ENCODE measurements around the gene HOXA7.

The HOXA7 gene

DNA sequence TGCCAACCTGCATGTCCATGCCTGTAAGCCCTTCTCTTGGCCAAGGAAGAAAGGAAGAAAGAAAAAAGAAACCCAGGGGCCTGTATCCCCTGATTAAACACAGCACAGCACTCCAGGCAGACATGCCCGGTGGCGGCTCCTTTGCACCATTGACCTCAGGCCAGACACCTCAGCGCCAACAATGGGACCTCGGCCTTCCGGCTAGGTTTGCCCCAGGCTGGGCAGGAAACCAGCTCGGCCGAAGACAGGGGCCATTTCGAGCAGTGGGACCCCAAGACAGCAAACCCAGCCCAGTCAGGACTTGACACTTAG, 14.8 kb upstream of the HOXA7 start:
- DNase-seq (ENCODE audit: low read depth, low spot score) = no peak
- no peak overlapping the region for H3K9ac ChIP-seq (ENCODE audit: insufficient read length, low read depth)
- H3K9me3 ChIP-seq (ENCODE audit: insufficient read depth, low read length) = no peaks in the 10 kb centered on the region
- H3K27me3 ChIP-seq (ENCODE audit: insufficient read depth, insufficient read length) = peaks cover 100% of the 10 kb centered on the region
- H3K4me3 ChIP-seq (ENCODE audit: insufficient read length, low read depth) = no peak overlapping the region
- no peak for TF ChIP-seq YY1 (IDR thresholded peaks at IDR 0.05; ENCODE audit: insufficient read depth, insufficient read length)
- no peak for TF ChIP-seq ZNF274 (IDR thresholded peaks at IDR 0.05; ENCODE audit: low read depth, low read length)
- no peak for TF ChIP-seq SUZ12 (IDR thresholded peaks at IDR 0.05; ENCODE audit: extremely low read depth, insufficient read depth, insufficient read length)
- no peaks in the 10 kb centered on the region for H3K36me3 ChIP-seq (ENCODE audit: insufficient read depth, insufficient read length, low read length)
- peaks cover 18% of the 10 kb centered on the region for H3K4me1 ChIP-seq (ENCODE audit: insufficient read depth, insufficient read length)

DNA sequence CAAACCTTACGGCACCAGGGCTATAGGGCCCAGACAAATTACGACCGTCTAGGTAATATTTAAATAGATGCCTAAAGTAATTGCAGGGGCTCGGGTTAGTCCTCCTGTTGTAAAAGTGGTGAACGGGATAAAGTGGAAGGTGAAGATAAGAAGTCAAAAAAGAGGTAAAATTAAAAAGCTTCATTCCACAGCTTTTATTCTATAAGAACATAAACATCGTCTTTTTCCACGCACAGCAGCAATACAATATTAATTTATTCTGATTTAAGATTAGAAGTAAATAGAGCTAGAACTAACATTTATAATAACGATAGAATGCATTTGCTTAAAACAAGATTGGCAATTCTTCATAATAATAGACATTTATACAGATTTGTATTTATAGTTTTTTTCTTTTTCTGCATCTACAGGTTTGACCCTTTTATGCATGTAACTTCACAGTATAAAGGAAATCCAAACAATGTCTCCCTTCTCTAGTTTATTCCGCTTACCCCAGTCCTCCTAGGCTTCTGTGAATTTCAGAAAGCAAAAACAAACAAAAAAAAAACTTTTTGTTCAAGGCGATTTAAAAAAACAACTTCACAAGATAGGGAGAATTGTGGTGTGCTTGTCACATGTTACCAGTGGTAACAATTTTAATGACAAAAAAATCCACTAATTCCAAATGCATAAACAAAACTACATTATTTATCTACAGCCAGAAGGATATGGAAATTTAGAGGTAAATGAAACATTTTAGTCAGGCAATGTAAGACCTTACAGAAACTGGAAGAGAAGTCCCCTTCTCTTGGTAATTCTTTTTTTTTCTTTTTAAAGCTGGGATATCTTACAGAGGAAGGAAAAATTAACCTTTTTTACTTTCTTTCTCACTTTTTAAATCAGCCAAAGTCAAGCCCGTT, 14.2 kb upstream of the HOXA7 start:
- Histone ChIP-seq H3K4me3 (ENCODE audit: insufficient read length, low read depth) (no peak overlapping the region), H3K9me3 (ENCODE audit: insufficient read depth, low read length) (no peaks in the 10 kb centered on the region), H3K9ac (ENCODE audit: insufficient read length, low read depth) (no peak overlapping the region), H3K36me3 (ENCODE audit: insufficient read depth, insufficient read length, low read length) (no peaks in the 10 kb centered on the region), H3K4me1 (ENCODE audit: insufficient read depth, insufficient read length) (peaks cover 21% of the 10 kb centered on the region), H3K27me3 (ENCODE audit: insufficient read depth, insufficient read length) (peaks cover 100% of the 10 kb centered on the region)
- TF ChIP-seq YY1 (IDR thresholded peaks at IDR 0.05; ENCODE audit: insufficient read depth, insufficient read length) (no peak), ZNF274 (IDR thresholded peaks at IDR 0.05; ENCODE audit: low read depth, low read length) (no peak)
- DNase-seq (ENCODE audit: low read depth, low spot score) = no peak

DNA sequence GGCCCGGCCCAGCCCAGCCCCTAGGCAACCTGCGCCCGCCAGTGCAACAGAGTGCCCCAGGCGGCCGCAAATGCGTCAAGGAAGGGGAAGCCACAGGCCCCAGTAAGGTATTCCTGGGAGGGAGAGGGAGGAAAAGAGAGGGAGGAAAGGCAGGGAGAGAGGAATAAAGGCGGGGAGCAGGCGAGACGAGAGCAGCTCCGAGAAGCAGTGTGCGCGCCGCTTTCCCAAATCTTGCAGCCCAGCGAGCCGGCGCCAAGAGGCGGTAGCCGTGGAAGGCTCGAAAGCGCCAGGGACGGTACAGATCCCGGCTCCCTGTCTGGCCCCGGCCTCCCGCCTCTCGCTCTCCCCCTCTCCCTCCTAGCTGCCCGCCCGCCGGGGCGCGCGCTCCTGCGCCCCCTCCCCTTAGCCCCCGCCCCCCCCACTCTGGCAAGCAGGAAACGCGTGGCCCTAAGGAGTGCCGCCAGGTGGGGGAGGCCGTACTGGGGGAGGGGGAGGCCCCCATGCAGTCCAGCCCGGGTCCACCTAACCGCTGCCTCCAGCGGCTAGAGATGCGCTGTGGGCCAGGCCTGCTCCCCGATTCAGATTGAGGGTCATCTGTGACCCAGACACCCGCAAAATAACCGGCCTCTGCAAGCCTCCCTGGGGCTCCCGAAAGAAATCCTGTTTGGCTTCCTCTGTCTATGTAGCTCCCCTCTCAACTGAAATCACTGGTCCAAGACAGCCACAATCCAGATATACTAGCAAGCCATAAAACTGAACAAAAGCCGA, 13.4 kb upstream of the HOXA7 start:
- H3K9ac ChIP-seq (ENCODE audit: insufficient read length, low read depth) = no peak overlapping the region
- no peaks in the 10 kb centered on the region for H3K36me3 ChIP-seq (ENCODE audit: insufficient read depth, insufficient read length, low read length)
- no peaks in the 10 kb centered on the region for H3K9me3 ChIP-seq (ENCODE audit: insufficient read depth, low read length)
- DNase-seq (ENCODE audit: low read depth, low spot score) = no peak
- H3K4me1 ChIP-seq (ENCODE audit: insufficient read depth, insufficient read length) = peaks cover 22% of the 10 kb centered on the region
- H3K4me3 ChIP-seq (ENCODE audit: insufficient read length, low read depth) = peak overlapping the region; percentile 18
- no peak for TF ChIP-seq ZNF274 (IDR thresholded peaks at IDR 0.05; ENCODE audit: low read depth, low read length)
- TF ChIP-seq SUZ12 (IDR thresholded peaks at IDR 0.05; ENCODE audit: extremely low read depth, insufficient read depth, insufficient read length) = peak; percentile 81
- peaks cover 100% of the 10 kb centered on the region for H3K27me3 ChIP-seq (ENCODE audit: insufficient read depth, insufficient read length)

DNA sequence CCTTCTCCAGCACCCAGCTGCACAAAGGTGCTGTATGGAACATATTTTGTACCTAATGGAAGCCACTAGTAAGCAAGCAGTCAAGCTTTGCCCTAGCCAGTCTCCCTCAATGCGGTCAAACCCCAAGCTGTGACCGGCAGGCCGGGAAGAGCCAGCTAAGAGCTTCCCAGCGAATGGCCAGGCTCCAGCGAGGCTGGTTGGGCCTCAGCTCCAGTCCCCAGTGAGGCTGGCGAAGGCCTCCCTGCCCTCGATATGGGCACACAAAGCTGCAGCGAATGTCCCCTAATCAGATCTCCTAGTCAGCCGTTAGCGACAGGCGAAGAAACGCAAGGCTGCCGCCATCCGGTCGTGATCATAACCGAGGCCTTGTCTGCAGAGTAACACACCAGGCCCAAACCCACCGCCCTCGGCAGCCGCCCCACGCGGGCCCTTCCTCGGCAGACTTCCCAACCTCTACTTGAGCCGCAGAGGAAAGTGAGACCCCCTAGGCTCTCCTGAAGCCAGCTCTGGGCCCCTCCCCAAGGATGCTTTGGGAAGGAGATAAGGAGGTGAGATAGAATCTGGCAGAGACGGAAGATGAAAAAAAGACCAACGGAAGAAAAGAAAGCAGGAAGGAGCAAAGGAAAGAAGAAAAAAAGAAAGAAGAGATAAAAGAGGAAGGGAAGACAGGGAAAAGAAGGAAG, 11.9 kb upstream of the HOXA7 start:
- Histone ChIP-seq H3K9ac (ENCODE audit: insufficient read length, low read depth) (no peak overlapping the region), H3K4me1 (ENCODE audit: insufficient read depth, insufficient read length) (peaks cover 26% of the 10 kb centered on the region), H3K9me3 (ENCODE audit: insufficient read depth, low read length) (no peaks in the 10 kb centered on the region), H3K4me3 (ENCODE audit: insufficient read length, low read depth) (no peak overlapping the region), H3K27me3 (ENCODE audit: insufficient read depth, insufficient read length) (peaks cover 100% of the 10 kb centered on the region), H3K36me3 (ENCODE audit: insufficient read depth, insufficient read length, low read length) (no peaks in the 10 kb centered on the region)
- TF ChIP-seq SUZ12 (IDR thresholded peaks at IDR 0.05; ENCODE audit: extremely low read depth, insufficient read depth, insufficient read length) (peak; percentile 92), ZNF274 (IDR thresholded peaks at IDR 0.05; ENCODE audit: low read depth, low read length) (no peak), YY1 (IDR thresholded peaks at IDR 0.05; ENCODE audit: insufficient read depth, insufficient read length) (no peak)
- DNase-seq (ENCODE audit: low read depth, low spot score) = no peak

DNA sequence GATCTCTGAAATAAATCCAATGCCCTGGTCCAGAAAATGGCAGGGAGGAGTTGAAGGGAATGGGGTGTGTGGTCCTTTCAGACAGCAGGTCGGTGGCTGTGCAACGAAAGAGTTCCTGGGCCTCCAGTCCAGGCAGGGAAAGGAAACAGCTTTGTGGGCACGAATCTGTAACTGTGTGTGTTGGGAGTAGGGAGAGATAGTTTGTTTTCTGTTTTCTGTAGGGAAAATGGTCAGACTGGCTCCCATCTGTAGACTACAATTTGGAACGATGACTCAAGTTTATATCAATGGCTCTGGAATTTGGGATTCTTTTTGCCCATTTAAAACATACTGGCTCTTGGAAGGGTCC, 11.4 kb upstream of the HOXA7 start:
- Histone ChIP-seq H3K36me3 (ENCODE audit: insufficient read depth, insufficient read length, low read length) (no peaks in the 10 kb centered on the region), H3K27me3 (ENCODE audit: insufficient read depth, insufficient read length) (peaks cover 100% of the 10 kb centered on the region), H3K9ac (ENCODE audit: insufficient read length, low read depth) (no peak overlapping the region), H3K9me3 (ENCODE audit: insufficient read depth, low read length) (no peaks in the 10 kb centered on the region), H3K4me3 (ENCODE audit: insufficient read length, low read depth) (no peak overlapping the region), H3K4me1 (ENCODE audit: insufficient read depth, insufficient read length) (peaks cover 26% of the 10 kb centered on the region)
- no peak for DNase-seq (ENCODE audit: low read depth, low spot score)
- no peak for TF ChIP-seq SUZ12 (IDR thresholded peaks at IDR 0.05; ENCODE audit: extremely low read depth, insufficient read depth, insufficient read length)
- no peak for TF ChIP-seq YY1 (IDR thresholded peaks at IDR 0.05; ENCODE audit: insufficient read depth, insufficient read length)

DNA sequence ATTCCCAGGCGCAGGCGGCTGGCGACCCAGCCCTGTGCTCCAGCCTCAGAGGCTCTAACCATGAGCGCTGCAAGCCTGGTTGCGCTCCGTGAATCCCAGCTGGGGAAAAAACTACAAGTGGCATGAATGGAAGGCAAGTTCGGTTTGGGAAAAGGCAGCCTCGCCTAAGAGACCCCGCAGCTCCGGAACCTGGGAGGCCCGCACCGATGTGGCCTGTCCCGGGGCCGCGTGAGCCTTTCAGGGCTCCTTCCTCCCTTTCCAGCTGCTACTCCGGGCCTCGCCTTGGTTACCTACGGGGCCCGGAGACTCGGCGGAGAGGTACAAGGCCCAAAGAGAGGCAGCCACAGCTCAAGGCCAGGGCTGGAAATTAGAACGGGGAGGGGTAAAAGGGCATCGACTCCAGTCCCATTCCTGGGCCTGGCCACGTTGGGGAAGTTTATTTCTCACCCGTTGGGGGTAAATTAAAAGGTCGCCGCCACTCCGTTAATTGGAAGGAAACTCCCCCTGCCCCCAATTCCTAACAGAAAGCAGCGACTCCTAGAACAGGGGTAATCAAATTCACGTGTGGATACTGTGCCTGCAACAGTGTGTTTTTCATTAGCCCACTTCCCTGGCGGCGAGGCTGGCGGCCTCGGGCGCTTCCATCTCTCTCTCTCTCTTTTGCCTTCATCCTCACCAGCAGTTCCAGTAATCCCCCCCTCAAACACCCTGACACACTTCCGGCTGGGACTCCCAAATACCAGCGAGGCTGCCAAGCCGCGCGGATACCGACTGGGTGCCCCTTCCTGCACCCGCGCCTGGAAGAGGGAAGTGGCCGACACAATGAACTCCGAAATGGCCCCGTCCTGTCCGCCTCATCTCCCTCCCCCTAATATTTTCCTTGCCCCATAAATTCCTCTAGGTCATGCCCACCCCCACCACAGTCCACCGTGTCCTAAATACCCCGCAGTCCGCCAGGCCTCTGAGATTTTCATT, 10.3 kb upstream of the HOXA7 start:
- peak; percentile 99 for TF ChIP-seq SUZ12 (IDR thresholded peaks at IDR 0.05; ENCODE audit: extremely low read depth, insufficient read depth, insufficient read length)
- no peak for TF ChIP-seq YY1 (IDR thresholded peaks at IDR 0.05; ENCODE audit: insufficient read depth, insufficient read length)
- H3K36me3 ChIP-seq (ENCODE audit: insufficient read depth, insufficient read length, low read length) = no peaks in the 10 kb centered on the region
- H3K9me3 ChIP-seq (ENCODE audit: insufficient read depth, low read length) = no peaks in the 10 kb centered on the region
- peak overlapping the region; percentile 21 for H3K9ac ChIP-seq (ENCODE audit: insufficient read length, low read depth)
- H3K4me3 ChIP-seq (ENCODE audit: insufficient read length, low read depth) = peak overlapping the region; percentile 4
- H3K4me1 ChIP-seq (ENCODE audit: insufficient read depth, insufficient read length) = peaks cover 21% of the 10 kb centered on the region
- peaks cover 100% of the 10 kb centered on the region for H3K27me3 ChIP-seq (ENCODE audit: insufficient read depth, insufficient read length)
- no peak for DNase-seq (ENCODE audit: low read depth, low spot score)

Measured in NT2/D1 (cell line).